Tibial nerve (tissue), 3 donors: Measurements from ENCODE around the gene SERF2.

Experiments
- POLR2A ChIP-seq, 2 donors: fragments of 450-650 bp; IDR thresholded peaks; one replicate each; pipeline ENCODE4 v1.6.1; 2017; ENCODE audit warnings: antibody characterized with exemption in 2 of 2, mild to moderate bottlenecking in 2 of 2, moderate library complexity in 2 of 2
- TF ChIP-seq, protein P1 (sequence below), 5 experiments: fragments of 200-600 bp in 3 of 5; fragments of 450-650 bp in 2 of 5; sonication (generic) in 3 of 5; IDR thresholded peaks; one replicate each; pipeline ENCODE4 v1.5.1; 2016 to 2019; ENCODE audit warnings: antibody characterized with exemption in 5 of 5, mild to moderate bottlenecking in 3 of 5, moderate library complexity in 2 of 5

GRCh38 chr15:43779016-43779415 is 13.1 kb upstream of the SERF2 start:
- TF ChIP-seq, protein P1, sequence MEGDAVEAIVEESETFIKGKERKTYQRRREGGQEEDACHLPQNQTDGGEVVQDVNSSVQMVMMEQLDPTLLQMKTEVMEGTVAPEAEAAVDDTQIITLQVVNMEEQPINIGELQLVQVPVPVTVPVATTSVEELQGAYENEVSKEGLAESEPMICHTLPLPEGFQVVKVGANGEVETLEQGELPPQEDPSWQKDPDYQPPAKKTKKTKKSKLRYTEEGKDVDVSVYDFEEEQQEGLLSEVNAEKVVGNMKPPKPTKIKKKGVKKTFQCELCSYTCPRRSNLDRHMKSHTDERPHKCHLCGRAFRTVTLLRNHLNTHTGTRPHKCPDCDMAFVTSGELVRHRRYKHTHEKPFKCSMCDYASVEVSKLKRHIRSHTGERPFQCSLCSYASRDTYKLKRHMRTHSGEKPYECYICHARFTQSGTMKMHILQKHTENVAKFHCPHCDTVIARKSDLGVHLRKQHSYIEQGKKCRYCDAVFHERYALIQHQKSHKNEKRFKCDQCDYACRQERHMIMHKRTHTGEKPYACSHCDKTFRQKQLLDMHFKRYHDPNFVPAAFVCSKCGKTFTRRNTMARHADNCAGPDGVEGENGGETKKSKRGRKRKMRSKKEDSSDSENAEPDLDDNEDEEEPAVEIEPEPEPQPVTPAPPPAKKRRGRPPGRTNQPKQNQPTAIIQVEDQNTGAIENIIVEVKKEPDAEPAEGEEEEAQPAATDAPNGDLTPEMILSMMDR (IDR thresholded peaks at IDR 0.05) = no peak
- TF ChIP-seq POLR2A (IDR thresholded peaks at IDR 0.05) = no peak
